ENCODE results near the gene ANKRD13A. TPM values are rescaled to one million over a fixed set of nuclear protein-coding genes. Genes with fewer than 3 reads are reported as not detected.

The ANKRD13A gene
- total and polyA plus RNA-seq, 2 of the 8 experiments (the other 6 are each of a cell fraction or from before 2014, with no cell fraction given), result 16.8 to 21.4 TPM

DNA sequence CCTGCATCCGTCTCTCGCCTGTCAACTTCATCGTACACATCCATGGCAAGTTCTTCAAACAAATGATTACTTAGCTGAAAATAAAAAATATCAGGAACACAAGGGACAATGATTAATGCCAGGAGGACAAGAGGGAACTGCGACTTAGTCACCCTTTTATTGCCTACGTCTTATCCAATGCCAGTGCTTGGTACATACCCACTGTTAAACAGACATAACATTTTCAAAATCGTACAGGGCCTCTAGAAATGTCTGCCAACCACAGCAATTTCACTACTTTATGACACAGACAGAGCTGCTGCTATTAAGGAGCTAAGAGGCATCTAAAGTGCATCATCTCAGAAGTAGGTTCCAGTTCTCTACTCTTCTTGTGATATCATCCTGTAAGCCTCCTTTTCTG, 37.6 kb upstream of the ANKRD13A start:
- CTCF ChIA-PET (ENCODE audit: partially characterized antibody), result interaction anchor here (0.8 to 2.2 kb wide), 4 partner anchors 28 to 50 kb away, joined by 3 to 6 read pairs (median 4); no protein-coding TSS in a partner anchor

More for the DNA sequence above, 37.6 kb upstream of the ANKRD13A start:
- Histone ChIP-seq H3K18ac (ENCODE audit: extremely low read depth, low read length) (no peak overlapping the region), H2AFZ (ENCODE audit: low read length) (no peak overlapping the region), H3K4me2 (ENCODE audit: insufficient read depth in 1 of 2, low read depth in 2 of 2, low read length in 2 of 2) (no peak overlapping the region), H2BK120ac (replicated peaks; ENCODE audit: low read depth, low read length) (no peak overlapping the region), H3K23ac (ENCODE audit: insufficient read length) (no peak overlapping the region), H2BK5ac (ENCODE audit: low read depth, low read length) (no peak overlapping the region), H3K4me1 (replicated peaks in 1 of 4; ENCODE audit: control insufficient read depth in 3 of 4, insufficient read depth in 4 of 4, low read length in 3 of 4) (no peaks in the 10 kb centered on the region), H3K79me1 (ENCODE audit: low read depth, low read length) (no peaks in the 10 kb centered on the region), H2BK15ac (ENCODE audit: low read length) (no peak overlapping the region), H3K9me3 (ENCODE audit: insufficient read depth in 2 of 2, low read depth in 1 of 2, low read length in 1 of 2) (no peaks in the 10 kb centered on the region), H3K36me3 (ENCODE audit: control insufficient read depth in 2 of 4, insufficient read depth in 4 of 4, low read length in 3 of 4) (peaks cover 0 to 13% (median 2%) of the 10 kb centered on the region in 4 experiments; a peak in 2 of 8 replicates), H3K27me3 (replicated peaks in 1 of 4; ENCODE audit: control insufficient read depth in 3 of 4, extremely low read depth in 1 of 4, insufficient read depth in 3 of 4, low read length in 3 of 4) (no peaks in the 10 kb centered on the region), H3K79me2 (ENCODE audit: control insufficient read depth in 1 of 2, insufficient read depth in 2 of 2, low read length in 2 of 2) (no peaks in the 10 kb centered on the region), H4K5ac (ENCODE audit: insufficient read length, low read depth, low read length) (no peak overlapping the region), H3K9ac (replicated peaks in 1 of 4; ENCODE audit: extremely low read depth in 1 of 4, low read depth in 3 of 4, low read length in 3 of 4) (no peak overlapping the region), H4K8ac (ENCODE audit: extremely low read depth, insufficient read depth, low read length) (no peak overlapping the region), H3K23me2 (ENCODE audit: low read depth, low read length) (no peaks in the 10 kb centered on the region), H2AK5ac (ENCODE audit: low read depth, low read length) (no peak overlapping the region), H4K20me1 (replicated peaks in 1 of 2; ENCODE audit: control insufficient read depth in 1 of 2, insufficient read depth in 2 of 2, low read length in 2 of 2) (no peaks in the 10 kb centered on the region), H4K91ac (replicated peaks; ENCODE audit: insufficient read length, low read length) (no peak overlapping the region), H3K4ac (replicated peaks; ENCODE audit: insufficient read length, low read depth, low read length) (no peak overlapping the region), H2BK20ac (ENCODE audit: low read length) (no peak overlapping the region), H3K27ac (ENCODE audit: low read depth, low read length) (no peak overlapping the region), H3K56ac (replicated peaks; ENCODE audit: insufficient read length, low read depth, low read length) (no peak overlapping the region), H2BK12ac (ENCODE audit: low read depth, low read length) (no peak overlapping the region), H3K14ac (ENCODE audit: insufficient read length) (no peak overlapping the region), H3K4me3 (ENCODE audit: extremely low read depth in 1 of 4, insufficient read depth in 2 of 4, low read depth in 3 of 4, low read length in 4 of 4) (no peak overlapping the region)
- DNase-seq (ENCODE audit: low read depth in 1 of 2, low spot score in 2 of 2), result no peak
- POLR2A ChIA-PET (ENCODE audit: partially characterized antibody), result interaction anchor here (1.1 to 1.3 kb wide), 2 partner anchors 16 to 20 kb away, joined by 3 read pairs; no protein-coding TSS in a partner anchor
- WGBS, 2 experiments (ENCODE audit: extremely low coverage in 1 of 2, insufficient coverage in 1 of 2, insufficient read length in 1 of 2, insufficient replicate concordance in 2 of 2, low coverage in 1 of 2, low lambda C conversion rate in 2 of 2, missing lambda C conversion rate in 1 of 2), result 94% methylated on average over 6 of the region's 6 CpGs; no CpG with 5 or more reads in 1 of the 2 experiments
- no peak for FAIRE-seq

Data from H1 (cell line).